Retinal pigment epithelial cell (primary cell): Measurements from ENCODE around the gene SLX4IP.

ENCODE experiments used
- DNase-seq: peaks from one replicate; pipeline ENCODE4 v3.0.0-alpha.2; 2010; ENCODE audit warnings: low read depth
- H3K4me3 ChIP-seq: 2 replicates; pipeline ENCODE4 v1.5.1; 2011; ENCODE audit warnings: mild to moderate bottlenecking, low read length, control low read depth, moderate library complexity
- CTCF ChIP-seq: conservative IDR thresholded peaks from 2 replicates; pipeline ENCODE4 v1.5.1; 2011; ENCODE audit warnings: low read depth, low read length, control low read depth, inconsistent platforms

Gene SLX4IP

GRCh38 chr20:10571313-10571815 is 136.3 kb downstream of the SLX4IP start:
- no peak for TF ChIP-seq CTCF
- no peak for DNase-seq
- H3K4me3 ChIP-seq = no peak overlapping the region

- TF ChIP-seq CTCF = no peak
- no peak for DNase-seq
- H3K4me3 ChIP-seq = no peak overlapping the region
Measured at GRCh38 chr20:10572853-10573252, 137.7 kb downstream of the SLX4IP start.

DNA sequence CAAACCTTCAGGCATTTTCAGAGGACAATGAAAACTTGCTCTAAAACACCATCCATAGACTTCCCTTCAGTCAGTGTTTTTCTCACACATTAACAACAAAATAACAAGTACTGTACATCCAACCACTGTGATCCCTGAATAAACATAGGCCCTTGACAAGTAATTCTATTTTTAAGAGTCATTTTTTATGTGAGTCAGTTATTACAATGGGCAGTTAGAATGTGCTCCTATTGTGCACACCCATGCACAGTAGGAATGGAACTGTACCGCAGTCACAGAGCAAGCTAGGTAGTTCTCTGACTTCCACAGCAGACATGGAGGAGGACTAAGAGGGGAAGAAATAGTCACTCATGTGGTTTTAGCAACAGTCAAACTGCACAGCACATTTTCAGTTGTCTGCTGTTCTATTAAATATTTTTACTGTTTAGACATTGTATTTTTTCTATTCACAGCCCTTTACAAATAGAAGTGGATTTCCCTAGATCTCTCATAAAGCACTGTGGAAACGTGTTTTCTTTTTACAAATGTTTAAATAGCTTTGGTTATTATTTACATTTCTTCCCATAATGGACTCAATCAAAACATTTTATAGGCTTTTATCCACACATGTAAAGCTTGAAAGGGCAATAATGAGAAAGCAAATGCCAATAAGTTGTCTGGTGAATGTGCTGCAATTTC is 138.3 kb downstream of the SLX4IP start:
- DNase-seq = no peak
- no peak for TF ChIP-seq CTCF
- no peak overlapping the region for H3K4me3 ChIP-seq

DNA sequence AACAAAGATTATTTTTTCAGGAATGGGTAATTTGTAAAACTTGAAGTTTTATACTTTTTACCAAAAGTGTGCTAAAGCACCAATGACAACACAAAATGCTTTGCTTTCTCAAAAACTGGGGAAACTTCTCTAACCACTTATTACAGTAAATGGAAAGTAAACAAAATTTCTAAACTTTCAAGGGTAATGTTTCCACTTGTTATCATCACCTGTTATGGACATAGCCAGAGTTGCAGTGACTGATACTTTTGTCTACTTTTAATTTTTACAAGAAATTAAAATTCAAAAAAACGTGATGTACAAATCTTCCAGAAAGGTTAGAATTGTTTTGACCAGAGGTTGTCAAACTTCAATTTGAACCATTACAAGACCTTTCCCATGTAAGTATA is 138.8 kb downstream of the SLX4IP start:
- no peak for TF ChIP-seq CTCF
- no peak overlapping the region for H3K4me3 ChIP-seq
- DNase-seq = no peak

- TF ChIP-seq CTCF = no peak
- H3K4me3 ChIP-seq = no peak overlapping the region
- no peak for DNase-seq
Measured at GRCh38 chr20:10576411-10577090, 141.4 kb downstream of the SLX4IP start.

DNA sequence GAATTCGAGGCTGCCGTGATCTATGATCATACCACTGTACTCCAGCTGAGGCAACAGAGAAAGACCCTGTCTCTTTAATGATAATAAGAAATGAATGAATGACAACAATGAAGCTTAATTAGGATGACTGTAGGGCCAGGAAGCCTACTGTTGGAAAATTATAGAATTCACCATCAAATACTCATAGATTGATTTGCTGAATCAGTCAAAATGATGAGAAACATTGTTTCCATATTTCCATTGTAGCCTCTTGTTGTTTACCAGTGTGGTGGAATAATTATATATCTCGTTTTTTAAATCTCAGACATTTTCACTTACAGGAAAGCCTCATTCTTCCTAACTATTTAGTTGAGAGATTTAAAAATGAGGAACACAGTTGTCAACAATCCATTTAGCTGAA is 142.5 kb downstream of the SLX4IP start:
- H3K4me3 ChIP-seq = no peak overlapping the region
- no peak for TF ChIP-seq CTCF
- DNase-seq = no peak

GRCh38 chr20:10578607-10579006 is 143.5 kb downstream of the SLX4IP start:
- TF ChIP-seq CTCF = no peak
- no peak for DNase-seq
- H3K4me3 ChIP-seq = no peak overlapping the region
